Measurements from ENCODE around the gene AURKAIP1.

GRCh38 chr1:1406821-1407635, 32.0 kb upstream of the AURKAIP1 start, which contains the start of gene MRPL20:
- TF ChIP-seq CTCF (conservative IDR thresholded peaks at IDR 0.05; ENCODE audit: low read depth, low read length) (no peak), EZH2phosphoT487 (IDR thresholded peaks at IDR 0.05; ENCODE audit: borderline replicate concordance, low read length) (no peak)
